ENCODE data around the gene KCNMA1.

- TF ChIP-seq POLR2A (IDR thresholded peaks at IDR 0.05): no peak
- no peak for TF ChIP-seq CTCF (IDR thresholded peaks at IDR 0.05)
Measured at GRCh38 chr10:77049896-77050295, 587.7 kb downstream of the KCNMA1 start.
